GM12891 (cell line): Measurements from ENCODE around the gene MRAS.

Source experiments
- POLR2A ChIP-seq: IDR thresholded peaks from 2 replicates; pipeline ENCODE4 v1.6.1; 2011; ENCODE audit warnings: low read depth, low read length, control low read depth
- POLR2AphosphoS5 ChIP-seq: IDR thresholded peaks from 2 replicates; pipeline ENCODE4 v1.6.1; 2011; ENCODE audit warnings: low read depth, low read length, control low read depth
- POU2F2 ChIP-seq: IDR thresholded peaks from 2 replicates; pipeline ENCODE4 v1.6.1; 2011; ENCODE audit warnings: low read depth, mild to moderate bottlenecking, control low read depth, low read length, moderate library complexity
- TAF1 ChIP-seq: IDR thresholded peaks from 2 replicates; pipeline ENCODE4 v1.6.1; 2011; ENCODE audit warnings: low read depth, low read length, control low read depth

DNA sequence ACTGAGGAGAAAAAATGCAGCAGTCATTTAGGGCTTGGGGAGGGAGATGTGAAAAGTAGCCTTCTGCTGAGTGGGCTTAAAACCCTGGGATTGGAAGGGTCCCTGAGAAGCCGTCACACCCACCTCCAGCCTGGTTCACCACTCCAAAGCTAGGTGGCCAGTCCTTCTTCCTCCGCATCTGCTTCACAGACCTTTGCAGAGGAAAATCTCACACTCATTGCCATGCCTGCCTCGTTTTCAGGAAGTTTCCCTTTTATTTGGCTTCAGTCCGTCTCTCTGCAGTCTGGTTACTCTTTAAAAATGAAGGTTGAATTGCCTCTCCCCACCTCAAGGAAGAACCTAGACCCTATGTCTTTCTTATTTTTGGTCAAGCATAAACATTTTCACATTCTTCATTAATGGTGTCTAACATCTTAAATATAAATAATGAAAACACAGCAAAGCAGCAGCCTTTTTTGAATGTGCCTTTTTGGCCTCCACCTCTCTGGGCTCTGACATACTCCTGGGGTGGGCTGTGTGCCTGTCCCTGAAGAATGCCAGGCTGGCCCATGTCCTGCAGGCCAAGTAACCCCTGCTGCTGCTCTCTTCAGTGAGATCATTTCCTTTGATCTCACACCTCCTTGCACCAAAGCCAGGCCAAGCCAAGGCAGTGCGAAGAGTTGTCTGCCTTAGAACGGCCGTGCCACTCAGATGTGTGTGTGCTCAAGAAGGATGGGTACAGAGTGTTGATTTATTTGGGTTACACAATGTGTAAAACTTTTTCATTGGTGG is 11.0 kb downstream of the MRAS start:
- TF ChIP-seq POLR2A (no peak), POLR2AphosphoS5 (no peak), TAF1 (no peak), POU2F2 (no peak)
